HepG2 (cell line): ENCODE measurements around the gene TENM3. TPM values are rescaled to one million over a fixed set of nuclear protein-coding genes. Genes with fewer than 3 reads are reported as not detected.

Source experiments
- ATAC-seq: fragments of 200-7000 bp; cut with Tn5 transposase; 3 replicates; pipeline ENCODE4 v1.9.1; 2020; ENCODE audit warnings: mild to moderate bottlenecking, moderate library complexity
- BruUV-seq: library from RNA; stranded (reverse); fragments of 400-500 nt; replicated peaks from 2 replicates; lab custom pipeline; 2021; lab: Mats Ljungman, UMichigan
- CTCF ChIA-PET: fragments of 300-600 bp; formaldehyde crosslinking; extraction: SDS; loops from one replicate; lab custom pipeline; 2021; ENCODE audit warnings: low total read pairs, inconsistent platforms, low intra/inter-chr PET ratio; lab: Yijun Ruan, JAX
- POLR2A ChIA-PET: fragments of 350-600 bp; sonication (Branson Sonifier 250); formaldehyde crosslinking; loops from one replicate; lab custom pipeline; 2020; ENCODE audit warnings: antibody characterized with exemption, inconsistent platforms; lab: Yijun Ruan, JAX
- DNase-seq: peaks from one replicate; pipeline ENCODE4 v3.0.0-alpha.2; 2015; ENCODE audit warnings: low spot score
- FAIRE-seq: peaks from 3 replicates; lab custom pipeline; 2011; peaks lifted over from hg19 to GRCh38; lab: Jason Lieb, UNC
- H2AFZ ChIP-seq: one replicate; pipeline ENCODE4 v1.6.1; 2011; ENCODE audit warnings: low read length, inconsistent platforms
- H3K27ac ChIP-seq: fragments of 300-600 bp; 3 replicates; pipeline ENCODE4 v1.8.0; 2011; ENCODE audit warnings: mixed run types, mild to moderate bottlenecking, mixed read lengths, low read length, inconsistent platforms; ENCODE audit not compliant: insufficient read depth; ENCODE audit errors: extremely low read length
- H3K27me3 ChIP-seq, 2 experiments: fragments of 200-600 bp in 1 of 2; 2 replicates in 1 of 2; 3 replicates in 1 of 2; pipeline versions ENCODE4 v1.6.0 to v1.8.0; 2011; ENCODE audit warnings: low read length in 2 of 2, mild to moderate bottlenecking in 2 of 2, moderate library complexity in 2 of 2, inconsistent platforms in 1 of 2; ENCODE audit not compliant: insufficient read depth in 2 of 2, control insufficient read depth in 1 of 2
- H3K36me3 ChIP-seq, 2 experiments: fragments of 200-600 bp in 1 of 2; replicated peaks in 1 of 2; 2 replicates in 1 of 2; 3 replicates in 1 of 2; pipeline versions ENCODE4 v1.5.1 to v1.8.0; 2011; ENCODE audit warnings: low read length in 2 of 2, inconsistent platforms in 1 of 2; ENCODE audit not compliant: insufficient read depth in 2 of 2, control insufficient read depth in 1 of 2
- H3K4me1 ChIP-seq: 2 replicates; pipeline ENCODE4 v1.5.1; 2012; ENCODE audit warnings: low read length, inconsistent platforms; ENCODE audit not compliant: insufficient read depth
- H3K4me2 ChIP-seq: 2 replicates; pipeline ENCODE4 v1.6.0; 2011; ENCODE audit warnings: low read depth, low read length, inconsistent platforms
- H3K4me3 ChIP-seq, 3 experiments: fragments of 200-600 bp in 1 of 3; sonication (generic), shearing (Covaris generic) in 1 of 3; replicated peaks in 1 of 3; 2 replicates each; pipeline ENCODE4 v1.5.1; 2011 to 2016; ENCODE audit warnings: low read length in 3 of 3, inconsistent platforms in 2 of 3, low read depth in 2 of 3, mild to moderate bottlenecking in 2 of 3, control low read depth in 1 of 3, mixed read lengths in 1 of 3; ENCODE audit not compliant: insufficient read depth in 1 of 3
- H3K79me2 ChIP-seq: one replicate; pipeline ENCODE4 v1.6.1; 2011; ENCODE audit warnings: low read length, inconsistent platforms; ENCODE audit not compliant: insufficient read depth
- H3K9ac ChIP-seq: 2 replicates; pipeline ENCODE4 v1.6.0; 2011; ENCODE audit warnings: mild to moderate bottlenecking, low read depth, low read length, inconsistent platforms; ENCODE audit not compliant: insufficient read depth
- H3K9me3 ChIP-seq: 2 replicates; pipeline ENCODE4 v1.5.1; 2012; ENCODE audit warnings: mild to moderate bottlenecking, low read length
- H4K20me1 ChIP-seq: 2 replicates; pipeline ENCODE4 v1.6.0; 2011; ENCODE audit warnings: inconsistent platforms, mild to moderate bottlenecking, low read length, moderate library complexity; ENCODE audit not compliant: insufficient read depth
- GABPB1 ChIP-seq: IDR thresholded peaks from 2 replicates; pipeline ENCODE4 v1.6.1; 2016; ENCODE audit warnings: mild to moderate bottlenecking, missing genetic modification reagents, moderate library complexity, missing compliant biosample characterization
- HMG20A ChIP-seq: IDR thresholded peaks from 2 replicates; pipeline ENCODE4 v1.6.1; 2016; ENCODE audit warnings: borderline replicate concordance
- MAFK ChIP-seq, 2 experiments: IDR thresholded peaks in 1 of 2; conservative IDR thresholded peaks in 1 of 2; 2 replicates each; pipeline ENCODE4 v1.6.1; 2011; ENCODE audit warnings: improper control_type of control experiment in 2 of 2, low read length in 2 of 2
- NR1H2 ChIP-seq: sonication (generic); formaldehyde crosslinking; IDR thresholded peaks from 2 replicates; pipeline ENCODE4 v1.8.1; 2022; ENCODE audit warnings: low read depth, missing genetic modification reagents, borderline replicate concordance
- NR3C1 ChIP-seq: sonication (generic); formaldehyde crosslinking; IDR thresholded peaks from 2 replicates; pipeline ENCODE4 v1.4.0; 2020; ENCODE audit warnings: missing genetic modification reagents
- RBAK ChIP-seq: sonication (generic); formaldehyde crosslinking; IDR thresholded peaks from 2 replicates; pipeline ENCODE4 v1.5.1; 2020; ENCODE audit warnings: mild to moderate bottlenecking, missing genetic modification reagents
- RFX1 ChIP-seq: fragments of 450-650 bp; IDR thresholded peaks from 2 replicates; pipeline ENCODE4 v1.6.1; 2017
- ZNF12 ChIP-seq: sonication (generic); formaldehyde crosslinking; IDR thresholded peaks from 2 replicates; pipeline ENCODE4 v1.5.0; 2020; ENCODE audit warnings: missing genetic modification reagents
- ZNF317 ChIP-seq: sonication (generic); formaldehyde crosslinking; IDR thresholded peaks from 2 replicates; pipeline ENCODE4 v1.5.0; 2020; ENCODE audit warnings: mild to moderate bottlenecking, missing genetic modification reagents
- ZNF570 ChIP-seq: sonication (generic); formaldehyde crosslinking; IDR thresholded peaks from 2 replicates; pipeline ENCODE4 v1.4.0; 2020; ENCODE audit warnings: mild to moderate bottlenecking, missing genetic modification reagents, borderline replicate concordance
- ZNF766 ChIP-seq: sonication (generic); formaldehyde crosslinking; IDR thresholded peaks from 2 replicates; pipeline ENCODE4 v1.5.0; 2020; ENCODE audit warnings: missing genetic modification reagents, borderline replicate concordance
- WGBS: methylation state at CpG from one replicate; pipeline ENCODE4 v1.1.6; 2017; ENCODE audit warnings: low lambda C conversion rate; 5-methylcytosine and 5-hydroxymethylcytosine counted together
- in situ Hi-C: cut with HindIII; loops from 2 replicates; pipeline ENCODE4 v1.10.0; 2017; ENCODE audit warnings: low pct_unique_long_range_greater_than_20kb; ENCODE audit not compliant: extremely low pct_ligation_motif_present
- intact Hi-C: fragments of 100-400 bp; cut with micrococcal nuclease; formaldehyde crosslinking; loops from one replicate; pipeline ENCODE4 v1.10.0; 2022; ENCODE audit not compliant: unreplicated experiment
- polyA plus RNA-seq, 8 experiments: library from polyadenylated mRNA; depleted of rRNA in 3 of 8; stranded (reverse) in 7 of 8; unstranded in 1 of 8; fragments of >200 nt; fragmentation: Illumina TruSeq in 4 of 8; extraction: Trizol in 4 of 8; gene quantifications; 2 replicates each; pipeline versions ENCODE4 v1.2.1 to v1.2.3, GENCODE V29; 2011 to 2016; ENCODE audit warnings: low read depth in 4 of 8, missing spikeins in 1 of 8, mixed read lengths in 1 of 8; ENCODE audit not compliant: insufficient read depth in 1 of 8
- total RNA-seq, 5 experiments: library from RNA; depleted of rRNA; stranded (reverse); fragments of >200 nt; fragmentation: Illumina TruSeq; extraction: Trizol; gene quantifications; 2 replicates each; pipeline ENCODE4 v1.2.3, GENCODE V29; 2016; ENCODE audit warnings: low read depth in 1 of 5
- TF ChIP-seq, protein P1 (sequence below): sonication (generic); formaldehyde crosslinking; IDR thresholded peaks from 2 replicates; pipeline ENCODE4 v1.8.1; 2023; ENCODE audit warnings: missing genetic modification reagents, mild to moderate bottlenecking, borderline replicate concordance
- TF ChIP-seq, protein P2 (sequence below): sonication (generic); formaldehyde crosslinking; IDR thresholded peaks from 2 replicates; pipeline ENCODE4 v1.4.0; 2020; ENCODE audit warnings: missing genetic modification reagents
- TF ChIP-seq, protein P3 (sequence below): sonication (generic); formaldehyde crosslinking; IDR thresholded peaks from 2 replicates; pipeline ENCODE4 v1.5.1; 2020; ENCODE audit warnings: mild to moderate bottlenecking, moderate library complexity, missing genetic modification reagents

TENM3 gene
- total and polyA plus RNA-seq, 2 of the 13 experiments (the other 11 are each of a cell fraction or from before 2014, with no cell fraction given), result 0.04 TPM; not detected in 1

DNA sequence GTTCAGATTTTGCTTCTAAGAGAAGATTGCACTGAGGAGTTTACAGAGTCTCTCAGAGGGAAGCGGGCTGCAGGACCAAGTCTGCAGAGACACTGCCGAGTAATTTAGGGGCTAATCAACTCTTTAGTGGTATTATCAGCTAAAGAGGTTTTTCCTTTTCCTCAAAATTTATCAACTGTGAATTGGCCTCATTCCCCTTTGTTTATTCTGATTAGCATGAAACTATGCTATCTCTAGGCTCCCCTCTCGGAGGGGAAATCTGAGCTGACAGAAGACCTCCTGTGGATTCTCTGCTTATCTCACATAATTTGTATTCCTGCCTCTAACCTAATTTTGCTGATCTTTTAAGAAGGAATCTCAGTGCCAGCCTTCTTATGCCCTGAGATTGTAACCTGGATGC, 473.0 kb downstream of the TENM3 start (continued):
- TF ChIP-seq RFX1 (no peak), ZNF12 (CRISPR knock-in tag) (no peak), NR1H2 (CRISPR knock-in tag) (no peak), NR3C1 (no peak), ZNF570 (CRISPR knock-in tag) (no peak), GABPB1 (CRISPR knock-in tag) (no peak), ZNF766 (CRISPR knock-in tag) (no peak), ZNF317 (CRISPR knock-in tag) (no peak)
- TF ChIP-seq, protein P1, sequence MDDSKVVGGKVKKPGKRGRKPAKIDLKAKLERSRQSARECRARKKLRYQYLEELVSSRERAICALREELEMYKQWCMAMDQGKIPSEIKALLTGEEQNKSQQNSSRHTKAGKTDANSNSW, result no peak

DNA sequence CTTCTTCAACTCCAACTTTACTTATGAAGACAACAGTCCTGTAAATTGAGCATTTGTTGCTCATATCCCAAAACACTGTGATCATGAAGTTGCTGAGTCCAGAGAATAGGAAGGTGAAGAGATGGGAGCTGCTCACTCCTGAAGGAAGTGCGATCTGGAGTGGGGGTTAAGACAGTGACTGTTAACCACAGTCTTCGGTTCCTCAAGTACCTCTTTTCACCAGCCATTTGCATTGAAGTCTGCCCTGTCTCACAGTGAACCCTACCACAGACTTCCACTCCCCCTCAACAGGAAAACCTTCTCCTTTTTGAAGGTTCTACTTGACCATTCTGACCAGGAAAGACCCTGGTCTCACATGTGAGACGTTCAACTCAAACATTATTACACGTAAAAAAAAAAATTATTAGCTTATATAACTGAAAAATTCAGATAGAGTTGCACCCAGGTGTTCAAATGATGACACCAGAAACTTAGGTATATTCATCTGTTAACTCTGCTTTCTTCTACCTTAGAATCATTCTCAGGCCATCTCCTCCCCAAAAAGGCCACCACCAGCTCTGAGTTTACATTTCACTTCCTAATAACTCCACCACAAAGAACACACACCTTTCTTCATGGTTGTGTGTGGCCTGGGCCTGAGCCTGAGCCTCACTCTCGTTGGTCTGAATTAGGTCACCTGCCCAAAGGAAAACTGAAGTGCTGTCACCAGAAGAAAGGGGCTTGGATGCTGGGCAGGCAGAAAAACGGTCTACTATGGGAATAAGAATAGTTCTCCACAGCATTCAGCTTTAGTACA, 474.8 kb downstream of the TENM3 start:
- 10% methylated on average over 6 of the region's 6 CpGs for WGBS
- no TSS peak for BruUV-seq
- Histone ChIP-seq H2AFZ (no peak overlapping the region), H3K36me3 (no peaks in the 10 kb centered on the region), H3K79me2 (no peaks in the 10 kb centered on the region), H3K4me2 (no peak overlapping the region), H3K27ac (no peak overlapping the region), H3K9ac (no peak overlapping the region), H3K4me1 (no peaks in the 10 kb centered on the region), H3K27me3 (no peaks in the 10 kb centered on the region), H3K9me3 (no peaks in the 10 kb centered on the region), H3K4me3 (no peak overlapping the region), H4K20me1 (no peaks in the 10 kb centered on the region)
- ATAC-seq (no peak), FAIRE-seq (no peak), DNase-seq (no peak)
- TF ChIP-seq RBAK (CRISPR knock-in tag) (no peak), MAFK (conservative IDR thresholded peaks at IDR 0.05 in 1 of 2, IDR thresholded peaks at IDR 0.05 in 1 of 2; ENCODE audit: low read length in 2 of 2) (no peak), HMG20A (CRISPR knock-in tag) (no peak)
- TF ChIP-seq, protein P2, sequence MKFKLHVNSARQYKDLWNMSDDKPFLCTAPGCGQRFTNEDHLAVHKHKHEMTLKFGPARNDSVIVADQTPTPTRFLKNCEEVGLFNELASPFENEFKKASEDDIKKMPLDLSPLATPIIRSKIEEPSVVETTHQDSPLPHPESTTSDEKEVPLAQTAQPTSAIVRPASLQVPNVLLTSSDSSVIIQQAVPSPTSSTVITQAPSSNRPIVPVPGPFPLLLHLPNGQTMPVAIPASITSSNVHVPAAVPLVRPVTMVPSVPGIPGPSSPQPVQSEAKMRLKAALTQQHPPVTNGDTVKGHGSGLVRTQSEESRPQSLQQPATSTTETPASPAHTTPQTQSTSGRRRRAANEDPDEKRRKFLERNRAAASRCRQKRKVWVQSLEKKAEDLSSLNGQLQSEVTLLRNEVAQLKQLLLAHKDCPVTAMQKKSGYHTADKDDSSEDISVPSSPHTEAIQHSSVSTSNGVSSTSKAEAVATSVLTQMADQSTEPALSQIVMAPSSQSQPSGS (CRISPR knock-in tag), result no peak
- TF ChIP-seq, protein P3, sequence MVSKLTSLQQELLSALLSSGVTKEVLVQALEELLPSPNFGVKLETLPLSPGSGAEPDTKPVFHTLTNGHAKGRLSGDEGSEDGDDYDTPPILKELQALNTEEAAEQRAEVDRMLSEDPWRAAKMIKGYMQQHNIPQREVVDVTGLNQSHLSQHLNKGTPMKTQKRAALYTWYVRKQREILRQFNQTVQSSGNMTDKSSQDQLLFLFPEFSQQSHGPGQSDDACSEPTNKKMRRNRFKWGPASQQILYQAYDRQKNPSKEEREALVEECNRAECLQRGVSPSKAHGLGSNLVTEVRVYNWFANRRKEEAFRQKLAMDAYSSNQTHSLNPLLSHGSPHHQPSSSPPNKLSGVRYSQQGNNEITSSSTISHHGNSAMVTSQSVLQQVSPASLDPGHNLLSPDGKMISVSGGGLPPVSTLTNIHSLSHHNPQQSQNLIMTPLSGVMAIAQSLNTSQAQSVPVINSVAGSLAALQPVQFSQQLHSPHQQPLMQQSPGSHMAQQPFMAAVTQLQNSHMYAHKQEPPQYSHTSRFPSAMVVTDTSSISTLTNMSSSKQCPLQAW (CRISPR knock-in tag), result no peak
- intact Hi-C loops, result no loop called here
- CTCF ChIA-PET, result no interaction called here
- in situ Hi-C loops, result no loop called here
- POLR2A ChIA-PET, result no interaction called here
